ENCODE measurements around the gene MYL4. TPM values are rescaled to one million over a fixed set of nuclear protein-coding genes. Genes with fewer than 3 reads are reported as not detected.
"Not testable (repeated sequence)": the region's sequence is repeated elsewhere in the genome, so short reads cannot be mapped to it uniquely, and the experiment has no call there.

The MYL4 gene
- total and polyA plus RNA-seq, 2 donors (not counting 3 experiments of a cell fraction or from before 2014, with no cell fraction given) = 2.0 to 2.1 TPM

DNA sequence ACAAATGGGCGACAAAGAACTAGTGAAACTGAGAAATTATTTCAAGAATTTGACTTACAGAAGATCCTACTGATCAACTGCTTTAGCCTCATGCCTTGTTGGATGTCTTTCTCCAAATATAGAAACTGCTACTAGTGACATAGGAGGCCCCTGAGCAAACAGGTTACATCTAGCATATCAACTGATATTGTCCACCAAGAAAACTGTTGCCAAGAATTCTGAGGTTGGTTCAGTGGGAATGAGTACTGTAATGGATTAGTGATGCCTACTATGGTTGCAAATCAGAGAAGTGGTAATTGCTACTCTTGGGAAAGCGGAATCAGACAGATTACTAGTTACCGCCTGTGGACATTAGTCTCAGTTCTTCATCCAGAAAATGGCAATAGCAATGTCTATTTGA is 30.0 kb upstream of the MYL4 start:
- H3K4me3 ChIP-seq (replicated peaks in 1 of 3; ENCODE audit: insufficient read depth in 1 of 3, low read depth in 1 of 3, low read length in 3 of 3) = no peak overlapping the region
- no peak for DNase-seq (ENCODE audit: low read depth, low spot score)
- H3K9ac ChIP-seq (replicated peaks; ENCODE audit: extremely low read depth, insufficient read depth, low read length) = no peak overlapping the region
- H4K20me1 ChIP-seq (replicated peaks; ENCODE audit: control insufficient read depth, extremely low read depth, insufficient read depth, low read length) = peaks cover 4% of the 10 kb centered on the region
- no peaks in the 10 kb centered on the region for H3K27me3 ChIP-seq (ENCODE audit: control insufficient read depth in 2 of 2, insufficient read depth in 2 of 2, low read length in 2 of 2)
- BruUV-seq (replicated peaks) = no TSS peak
- ChIA-PET POLR2A (no interaction called here), CTCF (no interaction called here)
- no peak for FAIRE-seq
- no peak overlapping the region for H3K27ac ChIP-seq (ENCODE audit: insufficient read depth, low read depth, low read length)
- intact Hi-C loops (cut with micrococcal nuclease) (no loop called here), dilution Hi-C loops (cut with MboI; ENCODE audit: extremely low pct_ligation_motif_present, low sequenced_read_pairs) (no loop called here)
- TF ChIP-seq FOS (IDR thresholded peaks at IDR 0.05; ENCODE audit: borderline replicate concordance, insufficient read depth, low read length) = no peak
- no peak overlapping the region for H2AFZ ChIP-seq (ENCODE audit: low read depth, low read length)
- peaks cover 6% of the 10 kb centered on the region for H3K9me1 ChIP-seq (replicated peaks; ENCODE audit: control insufficient read depth, extremely low read depth, insufficient read depth, low read length)
- H3K36me3 ChIP-seq (ENCODE audit: control insufficient read depth in 2 of 2, extremely low read depth in 1 of 2, insufficient read depth in 2 of 2, low read length in 2 of 2) = peaks cover 0 to 16% of the 10 kb centered on the region in 2 experiments
- H3K79me2 ChIP-seq (ENCODE audit: control insufficient read depth, insufficient read depth, low read length) = peaks cover 99% of the 10 kb centered on the region
- H3K4me1 ChIP-seq (ENCODE audit: control insufficient read depth, extremely low read depth, insufficient read depth, low read length) = peaks cover 33% of the 10 kb centered on the region
- no peak overlapping the region for H3K4me2 ChIP-seq (ENCODE audit: insufficient read depth, low read length)
- no peaks in the 10 kb centered on the region for H3K9me3 ChIP-seq (replicated peaks; ENCODE audit: control insufficient read depth, insufficient read depth, low read length)

DNA sequence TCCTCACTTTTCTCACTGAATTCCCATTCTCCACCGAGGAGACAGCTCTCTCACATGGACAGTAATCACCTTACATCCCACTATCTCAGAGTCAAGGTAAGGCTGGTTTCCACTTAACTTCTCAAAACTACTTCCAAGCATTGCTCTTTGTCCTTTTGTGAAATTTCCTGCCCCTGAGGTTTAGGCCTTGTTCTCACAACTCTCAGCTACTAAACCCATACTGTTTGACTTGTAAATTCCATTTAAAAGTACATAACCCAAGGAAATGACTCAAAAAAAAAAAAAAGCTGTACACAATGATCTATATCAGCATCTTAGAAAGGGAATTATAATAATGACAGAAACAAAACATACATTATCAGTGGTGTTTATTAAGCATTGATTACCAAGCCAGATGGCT is 28.8 kb upstream of the MYL4 start:
- H2AFZ ChIP-seq (ENCODE audit: low read depth, low read length) = no peak overlapping the region
- no peaks in the 10 kb centered on the region for H3K9me3 ChIP-seq (replicated peaks; ENCODE audit: control insufficient read depth, insufficient read depth, low read length)
- H4K20me1 ChIP-seq (replicated peaks; ENCODE audit: control insufficient read depth, extremely low read depth, insufficient read depth, low read length) = peaks cover 4% of the 10 kb centered on the region
- H3K9ac ChIP-seq (replicated peaks; ENCODE audit: extremely low read depth, insufficient read depth, low read length) = peak overlapping the region; percentile 61
- peaks cover 0 to 12% of the 10 kb centered on the region in 2 experiments for H3K36me3 ChIP-seq (ENCODE audit: control insufficient read depth in 2 of 2, extremely low read depth in 1 of 2, insufficient read depth in 2 of 2, low read length in 2 of 2)
- intact Hi-C loops (cut with micrococcal nuclease) (no loop called here), dilution Hi-C loops (cut with MboI; ENCODE audit: extremely low pct_ligation_motif_present, low sequenced_read_pairs) (no loop called here)
- peak overlapping the region; percentile 65 for H3K4me2 ChIP-seq (ENCODE audit: insufficient read depth, low read length)
- ChIA-PET CTCF (interaction anchor here (0.9 to 1.6 kb wide), 4 partner anchors 8 to 125 kb away, joined by 3 to 5 read pairs (median 4); no protein-coding TSS in a partner anchor), POLR2A (no interaction called here)
- DNase-seq (ENCODE audit: low read depth, low spot score) = peak; percentile 66
- H3K4me1 ChIP-seq (ENCODE audit: control insufficient read depth, extremely low read depth, insufficient read depth, low read length) = peaks cover 35% of the 10 kb centered on the region
- no peaks in the 10 kb centered on the region for H3K27me3 ChIP-seq (ENCODE audit: control insufficient read depth in 2 of 2, insufficient read depth in 2 of 2, low read length in 2 of 2)
- TF ChIP-seq FOS (IDR thresholded peaks at IDR 0.05; ENCODE audit: borderline replicate concordance, insufficient read depth, low read length) (peak; percentile 9), MYC (IDR thresholded peaks at IDR 0.05; ENCODE audit: low read depth, low read length) (no peak), JUN (IDR thresholded peaks at IDR 0.05; ENCODE audit: borderline replicate concordance, insufficient read depth, insufficient read length, low read depth) (peak; percentile 41), POLR2A (IDR thresholded peaks at IDR 0.05; ENCODE audit: low read depth, low read length) (no peak), EZH2 (IDR thresholded peaks at IDR 0.05; ENCODE audit: borderline replicate concordance, low read depth, low read length, severe bottlenecking) (no peak), POLR2AphosphoS5 (IDR thresholded peaks at IDR 0.05; ENCODE audit: insufficient read depth, low read depth, low read length) (no peak), GATA2 (IDR thresholded peaks at IDR 0.05; ENCODE audit: insufficient read depth, insufficient read length, low read depth, low read length) (peak; percentile 41)
- TF ChIP-seq, protein P1, sequence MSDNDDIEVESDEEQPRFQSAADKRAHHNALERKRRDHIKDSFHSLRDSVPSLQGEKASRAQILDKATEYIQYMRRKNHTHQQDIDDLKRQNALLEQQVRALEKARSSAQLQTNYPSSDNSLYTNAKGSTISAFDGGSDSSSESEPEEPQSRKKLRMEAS (IDR thresholded peaks at IDR 0.05; ENCODE audit: insufficient read depth, insufficient read length) = no peak
- TF ChIP-seq, protein P2, sequence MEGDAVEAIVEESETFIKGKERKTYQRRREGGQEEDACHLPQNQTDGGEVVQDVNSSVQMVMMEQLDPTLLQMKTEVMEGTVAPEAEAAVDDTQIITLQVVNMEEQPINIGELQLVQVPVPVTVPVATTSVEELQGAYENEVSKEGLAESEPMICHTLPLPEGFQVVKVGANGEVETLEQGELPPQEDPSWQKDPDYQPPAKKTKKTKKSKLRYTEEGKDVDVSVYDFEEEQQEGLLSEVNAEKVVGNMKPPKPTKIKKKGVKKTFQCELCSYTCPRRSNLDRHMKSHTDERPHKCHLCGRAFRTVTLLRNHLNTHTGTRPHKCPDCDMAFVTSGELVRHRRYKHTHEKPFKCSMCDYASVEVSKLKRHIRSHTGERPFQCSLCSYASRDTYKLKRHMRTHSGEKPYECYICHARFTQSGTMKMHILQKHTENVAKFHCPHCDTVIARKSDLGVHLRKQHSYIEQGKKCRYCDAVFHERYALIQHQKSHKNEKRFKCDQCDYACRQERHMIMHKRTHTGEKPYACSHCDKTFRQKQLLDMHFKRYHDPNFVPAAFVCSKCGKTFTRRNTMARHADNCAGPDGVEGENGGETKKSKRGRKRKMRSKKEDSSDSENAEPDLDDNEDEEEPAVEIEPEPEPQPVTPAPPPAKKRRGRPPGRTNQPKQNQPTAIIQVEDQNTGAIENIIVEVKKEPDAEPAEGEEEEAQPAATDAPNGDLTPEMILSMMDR (IDR thresholded peaks at IDR 0.05; ENCODE audit: extremely low read depth in 1 of 2, insufficient read depth in 1 of 2, low read depth in 1 of 2, low read length in 2 of 2) = no peak
- peaks cover 99% of the 10 kb centered on the region for H3K79me2 ChIP-seq (ENCODE audit: control insufficient read depth, insufficient read depth, low read length)
- peak overlapping the region; percentile 71 for H3K27ac ChIP-seq (ENCODE audit: insufficient read depth, low read depth, low read length)
- no TSS peak for BruUV-seq (replicated peaks)
- peak; percentile 4 for FAIRE-seq
- H3K4me3 ChIP-seq (replicated peaks in 1 of 3; ENCODE audit: insufficient read depth in 1 of 3, low read depth in 1 of 3, low read length in 3 of 3) = no peak overlapping the region
- peaks cover 6% of the 10 kb centered on the region for H3K9me1 ChIP-seq (replicated peaks; ENCODE audit: control insufficient read depth, extremely low read depth, insufficient read depth, low read length)

DNA sequence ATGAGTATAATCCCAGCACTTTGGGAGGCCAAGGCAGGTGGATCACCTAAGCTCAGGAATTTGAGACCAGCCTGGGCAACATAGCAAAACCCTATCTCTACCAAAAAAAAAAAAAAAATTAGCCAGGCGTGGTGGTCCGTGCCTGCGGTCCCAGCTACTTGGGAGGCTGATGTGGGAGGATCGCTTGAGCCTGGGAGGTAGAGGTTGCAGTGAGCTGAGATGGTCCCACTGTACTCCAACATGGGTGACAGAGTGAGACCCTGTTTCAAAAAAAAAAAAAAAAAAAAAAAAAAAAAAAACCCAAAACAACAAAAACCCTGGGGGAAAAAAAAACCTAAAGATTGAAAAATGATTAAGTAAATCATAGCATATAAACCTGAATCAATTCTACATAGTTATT is 28.2 kb upstream of the MYL4 start:
- BruUV-seq (replicated peaks); H3K9me3 ChIP-seq (replicated peaks; ENCODE audit: control insufficient read depth, insufficient read depth, low read length); H2AFZ ChIP-seq (ENCODE audit: low read depth, low read length); FAIRE-seq; H3K9me1 ChIP-seq (replicated peaks; ENCODE audit: control insufficient read depth, extremely low read depth, insufficient read depth, low read length); intact Hi-C loops (cut with micrococcal nuclease); H3K27me3 ChIP-seq (ENCODE audit: control insufficient read depth in 2 of 2, insufficient read depth in 2 of 2, low read length in 2 of 2); DNase-seq (ENCODE audit: low read depth, low spot score); H3K4me3 ChIP-seq (replicated peaks in 1 of 3; ENCODE audit: insufficient read depth in 1 of 3, low read depth in 1 of 3, low read length in 3 of 3); POLR2A ChIA-PET; dilution Hi-C loops (cut with MboI; ENCODE audit: extremely low pct_ligation_motif_present, low sequenced_read_pairs); H3K4me2 ChIP-seq (ENCODE audit: insufficient read depth, low read length); H3K9ac ChIP-seq (replicated peaks; ENCODE audit: extremely low read depth, insufficient read depth, low read length); H3K36me3 ChIP-seq (ENCODE audit: control insufficient read depth in 2 of 2, extremely low read depth in 1 of 2, insufficient read depth in 2 of 2, low read length in 2 of 2); H4K20me1 ChIP-seq (replicated peaks; ENCODE audit: control insufficient read depth, extremely low read depth, insufficient read depth, low read length): not testable (repeated sequence)
- Histone ChIP-seq H3K4me1 (ENCODE audit: control insufficient read depth, extremely low read depth, insufficient read depth, low read length) (peaks cover 39% of the 10 kb centered on the region), H3K79me2 (ENCODE audit: control insufficient read depth, insufficient read depth, low read length) (peaks cover 99% of the 10 kb centered on the region), H3K27ac (ENCODE audit: insufficient read depth, low read depth, low read length) (peak overlapping the region; percentile 3)
- CTCF ChIA-PET = interaction anchor here (0.9 to 1.6 kb wide), 4 partner anchors 8 to 125 kb away, joined by 3 to 5 read pairs (median 4); no protein-coding TSS in a partner anchor

Data from endothelial cell of umbilical vein (primary cell).